PFSK-1 (cell line): ENCODE data around the gene INPP4A.

Experiments used
- FOXP2 ChIP-seq: optimal IDR thresholded peaks from 2 replicates; pipeline ENCODE3; 2011; ENCODE audit warnings: borderline replicate concordance, control low read depth, inconsistent platforms; ENCODE audit not compliant: insufficient read depth; ENCODE audit errors: extremely low read length, extremely low read depth
- POLR2AphosphoS5 ChIP-seq: IDR thresholded peaks from 2 replicates; pipeline ENCODE4 v1.6.1; 2012; ENCODE audit warnings: low read depth, mild to moderate bottlenecking, control low read depth, low read length, moderate library complexity
- SIN3A ChIP-seq: IDR thresholded peaks from 2 replicates; pipeline ENCODE4 v1.6.1; 2012; ENCODE audit warnings: mild to moderate bottlenecking, low read length, moderate library complexity, borderline replicate concordance; ENCODE audit not compliant: insufficient read depth
- TAF1 ChIP-seq: IDR thresholded peaks from 2 replicates; pipeline ENCODE4 v1.6.1; 2012; ENCODE audit warnings: low read length, control low read depth, borderline replicate concordance; ENCODE audit not compliant: insufficient read depth
- TF ChIP-seq, protein P1 (sequence below), 2 experiments: IDR thresholded peaks; 2 replicates each; pipeline versions ENCODE4 v1.6.1 to v1.8.0; 2011 to 2012; ENCODE audit warnings: low read depth in 2 of 2, low read length in 2 of 2, control low read depth in 1 of 2, inconsistent platforms in 1 of 2, mild to moderate bottlenecking in 1 of 2, moderate library complexity in 1 of 2; ENCODE audit not compliant: insufficient read depth in 1 of 2

GRCh38 chr2:98586551-98587140 lies 142.0 kb downstream of the INPP4A start:
- no peak for TF ChIP-seq POLR2AphosphoS5
- no peak for TF ChIP-seq SIN3A
- TF ChIP-seq, protein P1, sequence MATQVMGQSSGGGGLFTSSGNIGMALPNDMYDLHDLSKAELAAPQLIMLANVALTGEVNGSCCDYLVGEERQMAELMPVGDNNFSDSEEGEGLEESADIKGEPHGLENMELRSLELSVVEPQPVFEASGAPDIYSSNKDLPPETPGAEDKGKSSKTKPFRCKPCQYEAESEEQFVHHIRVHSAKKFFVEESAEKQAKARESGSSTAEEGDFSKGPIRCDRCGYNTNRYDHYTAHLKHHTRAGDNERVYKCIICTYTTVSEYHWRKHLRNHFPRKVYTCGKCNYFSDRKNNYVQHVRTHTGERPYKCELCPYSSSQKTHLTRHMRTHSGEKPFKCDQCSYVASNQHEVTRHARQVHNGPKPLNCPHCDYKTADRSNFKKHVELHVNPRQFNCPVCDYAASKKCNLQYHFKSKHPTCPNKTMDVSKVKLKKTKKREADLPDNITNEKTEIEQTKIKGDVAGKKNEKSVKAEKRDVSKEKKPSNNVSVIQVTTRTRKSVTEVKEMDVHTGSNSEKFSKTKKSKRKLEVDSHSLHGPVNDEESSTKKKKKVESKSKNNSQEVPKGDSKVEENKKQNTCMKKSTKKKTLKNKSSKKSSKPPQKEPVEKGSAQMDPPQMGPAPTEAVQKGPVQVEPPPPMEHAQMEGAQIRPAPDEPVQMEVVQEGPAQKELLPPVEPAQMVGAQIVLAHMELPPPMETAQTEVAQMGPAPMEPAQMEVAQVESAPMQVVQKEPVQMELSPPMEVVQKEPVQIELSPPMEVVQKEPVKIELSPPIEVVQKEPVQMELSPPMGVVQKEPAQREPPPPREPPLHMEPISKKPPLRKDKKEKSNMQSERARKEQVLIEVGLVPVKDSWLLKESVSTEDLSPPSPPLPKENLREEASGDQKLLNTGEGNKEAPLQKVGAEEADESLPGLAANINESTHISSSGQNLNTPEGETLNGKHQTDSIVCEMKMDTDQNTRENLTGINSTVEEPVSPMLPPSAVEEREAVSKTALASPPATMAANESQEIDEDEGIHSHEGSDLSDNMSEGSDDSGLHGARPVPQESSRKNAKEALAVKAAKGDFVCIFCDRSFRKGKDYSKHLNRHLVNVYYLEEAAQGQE (IDR thresholded peaks at IDR 0.05; ENCODE audit: insufficient read depth in 1 of 2, low read depth in 2 of 2, low read length in 2 of 2): no peak
- TF ChIP-seq TAF1: no peak
- no peak for TF ChIP-seq FOXP2
